ENCODE results near the gene VWCE. TPM values are rescaled to one million over a fixed set of nuclear protein-coding genes. Genes with fewer than 3 reads are reported as not detected.

VWCE gene
- total RNA-seq, 1 experiment from 2014 or later = 2.5 TPM

- TF ChIP-seq, protein P1, sequence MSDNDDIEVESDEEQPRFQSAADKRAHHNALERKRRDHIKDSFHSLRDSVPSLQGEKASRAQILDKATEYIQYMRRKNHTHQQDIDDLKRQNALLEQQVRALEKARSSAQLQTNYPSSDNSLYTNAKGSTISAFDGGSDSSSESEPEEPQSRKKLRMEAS (IDR thresholded peaks at IDR 0.05) = no peak
Observed at GRCh38 chr11:61265357-61265756, 29.8 kb downstream of the VWCE start (continued).

GRCh38 chr11:61264795-61265194, 30.3 kb downstream of the VWCE start:
- Histone ChIP-seq H3K27ac (ENCODE audit: low read depth, low read length) (no peak overlapping the region), H3K9ac (ENCODE audit: low read length) (no peak overlapping the region), H4K20me1 (ENCODE audit: insufficient read depth) (no peaks in the 10 kb centered on the region), H3K27me3 (ENCODE audit: insufficient read depth, low read length) (no peaks in the 10 kb centered on the region), H3K9me3 (ENCODE audit: control insufficient read depth in 1 of 2, insufficient read depth in 1 of 2, low read depth in 1 of 2, low read length in 2 of 2) (no peaks in the 10 kb centered on the region), H3K36me3 (ENCODE audit: control insufficient read depth in 1 of 2, insufficient read depth in 2 of 2, low read length in 2 of 2) (no peaks in the 10 kb centered on the region), H3K79me2 (ENCODE audit: insufficient read depth, low read length) (no peaks in the 10 kb centered on the region), H3K9me2 (ENCODE audit: insufficient read depth) (no peaks in the 10 kb centered on the region), H2AFZ (ENCODE audit: low read depth, low read length, poor library complexity, severe bottlenecking) (no peak overlapping the region), H3K4me3 (replicated peaks in 1 of 2; ENCODE audit: low read depth in 1 of 2, low read length in 2 of 2) (no peak overlapping the region), H3K4me1 (ENCODE audit: control insufficient read depth in 1 of 2, insufficient read depth in 2 of 2, low read length in 2 of 2) (peaks cover 8 to 15% of the 10 kb centered on the region in 2 experiments), H3K4me2 (ENCODE audit: low read length) (no peak overlapping the region)
- TF ChIP-seq SIN3A (IDR thresholded peaks at IDR 0.05; ENCODE audit: low read depth) (no peak), ATF3 (IDR thresholded peaks at IDR 0.05) (no peak), SP1 (IDR thresholded peaks at IDR 0.05; ENCODE audit: low read depth) (no peak), ELF1 (IDR thresholded peaks at IDR 0.05; ENCODE audit: borderline replicate concordance, low read depth) (no peak), EGR1 (IDR thresholded peaks at IDR 0.05; ENCODE audit: low read depth) (no peak), SRF (IDR thresholded peaks at IDR 0.05; ENCODE audit: low read depth) (no peak), EZH2phosphoT487 (IDR thresholded peaks at IDR 0.05; ENCODE audit: borderline replicate concordance) (no peak), POLR2AphosphoS5 (IDR thresholded peaks at IDR 0.05; ENCODE audit: low read depth, low read length) (no peak), CBX3 (IDR thresholded peaks at IDR 0.05; ENCODE audit: low read depth) (no peak), EZH2 (IDR thresholded peaks at IDR 0.05) (no peak)
- TF ChIP-seq, protein P2, sequence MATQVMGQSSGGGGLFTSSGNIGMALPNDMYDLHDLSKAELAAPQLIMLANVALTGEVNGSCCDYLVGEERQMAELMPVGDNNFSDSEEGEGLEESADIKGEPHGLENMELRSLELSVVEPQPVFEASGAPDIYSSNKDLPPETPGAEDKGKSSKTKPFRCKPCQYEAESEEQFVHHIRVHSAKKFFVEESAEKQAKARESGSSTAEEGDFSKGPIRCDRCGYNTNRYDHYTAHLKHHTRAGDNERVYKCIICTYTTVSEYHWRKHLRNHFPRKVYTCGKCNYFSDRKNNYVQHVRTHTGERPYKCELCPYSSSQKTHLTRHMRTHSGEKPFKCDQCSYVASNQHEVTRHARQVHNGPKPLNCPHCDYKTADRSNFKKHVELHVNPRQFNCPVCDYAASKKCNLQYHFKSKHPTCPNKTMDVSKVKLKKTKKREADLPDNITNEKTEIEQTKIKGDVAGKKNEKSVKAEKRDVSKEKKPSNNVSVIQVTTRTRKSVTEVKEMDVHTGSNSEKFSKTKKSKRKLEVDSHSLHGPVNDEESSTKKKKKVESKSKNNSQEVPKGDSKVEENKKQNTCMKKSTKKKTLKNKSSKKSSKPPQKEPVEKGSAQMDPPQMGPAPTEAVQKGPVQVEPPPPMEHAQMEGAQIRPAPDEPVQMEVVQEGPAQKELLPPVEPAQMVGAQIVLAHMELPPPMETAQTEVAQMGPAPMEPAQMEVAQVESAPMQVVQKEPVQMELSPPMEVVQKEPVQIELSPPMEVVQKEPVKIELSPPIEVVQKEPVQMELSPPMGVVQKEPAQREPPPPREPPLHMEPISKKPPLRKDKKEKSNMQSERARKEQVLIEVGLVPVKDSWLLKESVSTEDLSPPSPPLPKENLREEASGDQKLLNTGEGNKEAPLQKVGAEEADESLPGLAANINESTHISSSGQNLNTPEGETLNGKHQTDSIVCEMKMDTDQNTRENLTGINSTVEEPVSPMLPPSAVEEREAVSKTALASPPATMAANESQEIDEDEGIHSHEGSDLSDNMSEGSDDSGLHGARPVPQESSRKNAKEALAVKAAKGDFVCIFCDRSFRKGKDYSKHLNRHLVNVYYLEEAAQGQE (IDR thresholded peaks at IDR 0.05; ENCODE audit: low read depth) = no peak
- RAD21 ChIA-PET (ENCODE audit: low non-redundant PET in 1 of 2, low total read pairs in 2 of 2, uncharacterized antibody in 2 of 2, unreplicated experiment in 2 of 2) = no interaction called here
- DNase-seq (ENCODE audit: low read depth, low spot score) (no peak), ATAC-seq (no peak)
- CTCF ChIA-PET = no interaction called here
- BruUV-seq (replicated peaks) = no TSS peak
- POLR2A ChIA-PET = no interaction called here
- intact Hi-C loops (cut with micrococcal nuclease) = no loop called here
